Tibial nerve (tissue), 4 donors: ENCODE data around the gene LRRN2. TPM values are rescaled to one million over a fixed set of nuclear protein-coding genes. Genes with fewer than 3 reads are reported as not detected.

Experiments
- DNase-seq, 2 donors: peaks; one replicate each; pipeline ENCODE4 v3.0.0-alpha.2; 2019; ENCODE audit warnings: low spot score in 2 of 2
- H3K27ac ChIP-seq, 4 donors: fragments of 200-600 bp; sonication (generic) in 3 of 4; one replicate each; pipeline ENCODE4 v1.5.1; 2017 to 2019; ENCODE audit warnings: mild to moderate bottlenecking in 1 of 4
- H3K27me3 ChIP-seq, 2 donors: fragments of 200-600 bp; sonication (generic) in 1 of 2; one replicate each; pipeline versions ENCODE4 v1.5.1 to v1.6.0; 2017 to 2019
- H3K36me3 ChIP-seq, 3 donors: fragments of 200-600 bp; sonication (generic); one replicate each; pipeline ENCODE4 v1.5.1; 2018 to 2019
- H3K4me1 ChIP-seq, 4 donors: fragments of 200-600 bp; sonication (generic) in 3 of 4; one replicate each; pipeline ENCODE4 v1.5.1; 2017 to 2019
- H3K4me3 ChIP-seq, 4 donors: fragments of 200-600 bp; sonication (generic) in 3 of 4; one replicate each; pipeline ENCODE4 v1.5.1; 2017 to 2019; ENCODE audit warnings: mild to moderate bottlenecking in 1 of 4, moderate library complexity in 1 of 4
- H3K9me3 ChIP-seq, 4 donors: fragments of 200-600 bp; sonication (generic) in 3 of 4; one replicate each; pipeline ENCODE4 v1.5.1; 2017 to 2019
- CTCF ChIP-seq, 5 experiments: fragments of 200-600 bp in 3 of 5; fragments of 450-650 bp in 2 of 5; sonication (generic) in 3 of 5; IDR thresholded peaks; one replicate each; pipeline ENCODE4 v1.5.1; 2016 to 2019; ENCODE audit warnings: antibody characterized with exemption in 5 of 5, mild to moderate bottlenecking in 3 of 5, moderate library complexity in 2 of 5
- EP300 ChIP-seq, 2 donors: sonication (generic); formaldehyde crosslinking; IDR thresholded peaks; one replicate each; pipeline ENCODE4 v1.6.1; 2017; ENCODE audit warnings: antibody characterized with exemption in 2 of 2, mild to moderate bottlenecking in 1 of 2
- POLR2A ChIP-seq, 2 donors: fragments of 450-650 bp; IDR thresholded peaks; one replicate each; pipeline ENCODE4 v1.6.1; 2017; ENCODE audit warnings: antibody characterized with exemption in 2 of 2, mild to moderate bottlenecking in 2 of 2, moderate library complexity in 2 of 2
- WGBS, 2 donors: methylation state at CpG; one replicate each; pipeline ENCODE4 v1.1.5; 2018; 5-methylcytosine and 5-hydroxymethylcytosine counted together
- total RNA-seq, 4 donors: library from RNA; depleted of rRNA; stranded (reverse); fragments of >200 nt; gene quantifications; one replicate each; pipeline ENCODE4 v1.1.0, GENCODE V29; 2016

LRRN2 gene
- total RNA-seq, 4 donors from 2014 or later, result 3.6 to 22.9 (median 14.5) TPM

GRCh38 chr1:204591473-204592090 lies 94.0 kb downstream of the LRRN2 start:
- TF ChIP-seq CTCF (IDR thresholded peaks at IDR 0.05) (no peak), POLR2A (IDR thresholded peaks at IDR 0.05) (no peak), EP300 (IDR thresholded peaks at IDR 0.05) (no peak)
- no peaks in the 10 kb centered on the region for H3K27me3 ChIP-seq
- H3K36me3 ChIP-seq, result no peaks in the 10 kb centered on the region
- H3K27ac ChIP-seq, result no peak overlapping the region
- DNase-seq, result no peak
- H3K4me1 ChIP-seq, result no peaks in the 10 kb centered on the region
- WGBS, 2 donors, result 68 to 72% methylated on average over 3 of the region's 3 CpGs
- H3K4me3 ChIP-seq, result no peak overlapping the region
- no peaks in the 10 kb centered on the region for H3K9me3 ChIP-seq

- no peak overlapping the region for H3K4me3 ChIP-seq
- no peaks in the 10 kb centered on the region for H3K27me3 ChIP-seq
- TF ChIP-seq EP300 (IDR thresholded peaks at IDR 0.05), result no peak
- no peak for TF ChIP-seq POLR2A (IDR thresholded peaks at IDR 0.05)
- no peak for TF ChIP-seq CTCF (IDR thresholded peaks at IDR 0.05)
- no peaks in the 10 kb centered on the region for H3K9me3 ChIP-seq
- no peaks in the 10 kb centered on the region for H3K4me1 ChIP-seq
- H3K27ac ChIP-seq, result no peak overlapping the region
- DNase-seq, result no peak
- WGBS, 2 donors, result 76 to 81% methylated on average over 8 of the region's 8 CpGs
- no peaks in the 10 kb centered on the region for H3K36me3 ChIP-seq
Measured at GRCh38 chr1:204589409-204590038, 96.0 kb downstream of the LRRN2 start.

GRCh38 chr1:204588826-204589225 lies 96.7 kb downstream of the LRRN2 start:
- Histone ChIP-seq H3K27me3 (no peaks in the 10 kb centered on the region), H3K27ac (no peak overlapping the region), H3K4me1 (no peaks in the 10 kb centered on the region), H3K9me3 (no peaks in the 10 kb centered on the region), H3K36me3 (no peaks in the 10 kb centered on the region), H3K4me3 (no peak overlapping the region)
- TF ChIP-seq CTCF (IDR thresholded peaks at IDR 0.05), result no peak
- 67 to 70% methylated on average over 5 of the region's 5 CpGs for WGBS, 2 donors
- no peak for DNase-seq

- Histone ChIP-seq H3K27ac (no peak overlapping the region), H3K36me3 (no peaks in the 10 kb centered on the region), H3K9me3 (no peaks in the 10 kb centered on the region), H3K27me3 (no peaks in the 10 kb centered on the region), H3K4me1 (no peaks in the 10 kb centered on the region), H3K4me3 (no peak overlapping the region)
- WGBS, 2 donors, result 86 to 88% methylated on average over 5 to 6 of the region's 6 CpGs
- TF ChIP-seq EP300 (IDR thresholded peaks at IDR 0.05) (no peak), POLR2A (IDR thresholded peaks at IDR 0.05) (no peak), CTCF (IDR thresholded peaks at IDR 0.05) (no peak)
- no peak for DNase-seq
Measured at GRCh38 chr1:204587621-204588020, 97.9 kb downstream of the LRRN2 start.

GRCh38 chr1:204584699-204585372 lies 100.7 kb downstream of the LRRN2 start:
- Histone ChIP-seq H3K4me1 (no peaks in the 10 kb centered on the region), H3K27me3 (no peaks in the 10 kb centered on the region), H3K27ac (no peak overlapping the region), H3K9me3 (no peaks in the 10 kb centered on the region), H3K36me3 (no peaks in the 10 kb centered on the region), H3K4me3 (no peak overlapping the region)
- WGBS, 2 donors, result 72 to 78% methylated on average over 11 of the region's 11 CpGs
- TF ChIP-seq CTCF (IDR thresholded peaks at IDR 0.05) (no peak), EP300 (IDR thresholded peaks at IDR 0.05) (no peak)
- DNase-seq, result no peak
